WTC11 (cell line): ENCODE measurements around the gene SOS2.

Source experiments
- CTCF ChIP-seq: fragments of 200-600 bp; IDR thresholded peaks from 2 replicates; pipeline ENCODE4 v1.8.0; 2022; ENCODE audit warnings: antibody characterized with exemption
- ESRRA ChIP-seq: sonication (generic); formaldehyde crosslinking; IDR thresholded peaks from 2 replicates; pipeline ENCODE4 v1.8.1; 2022; ENCODE audit warnings: mild to moderate bottlenecking, missing genetic modification reagents, borderline replicate concordance
- MAX ChIP-seq: sonication (generic); formaldehyde crosslinking; IDR thresholded peaks from 2 replicates; pipeline ENCODE4 v1.8.0; 2022; ENCODE audit warnings: mild to moderate bottlenecking, missing genetic modification reagents
- MXD4 ChIP-seq: fragments of 250-450 bp; sonication (Bioruptor Pico); IDR thresholded peaks from 2 replicates; pipeline ENCODE4 v1.8.0; 2021; ENCODE audit warnings: mild to moderate bottlenecking, moderate library complexity, borderline replicate concordance
- NFE2L1 ChIP-seq: sonication (generic); formaldehyde crosslinking; IDR thresholded peaks from 2 replicates; pipeline ENCODE4 v1.8.1; 2023; ENCODE audit warnings: missing genetic modification reagents
- USF2 ChIP-seq: sonication (generic); formaldehyde crosslinking; IDR thresholded peaks from 2 replicates; pipeline ENCODE4 v1.8.1; 2023; ENCODE audit warnings: mild to moderate bottlenecking, missing genetic modification reagents, moderate library complexity
- ZMAT4 ChIP-seq: fragments of 250-450 bp; sonication (Bioruptor Pico); IDR thresholded peaks from 2 replicates; pipeline ENCODE4 v1.9.0; 2021; ENCODE audit warnings: mild to moderate bottlenecking
- ZNF138 ChIP-seq: sonication (generic); formaldehyde crosslinking; conservative IDR thresholded peaks from 2 replicates; pipeline ENCODE4 v1.8.1; 2022; ENCODE audit warnings: mild to moderate bottlenecking, moderate library complexity, missing genetic modification reagents

GRCh38 chr14:50237427-50237826 lies 6.0 kb upstream of the SOS2 start:
- TF ChIP-seq ZMAT4 (CRISPR knock-in tag): no peak
- TF ChIP-seq NFE2L1 (CRISPR knock-in tag): no peak
- TF ChIP-seq CTCF: no peak
- TF ChIP-seq MXD4 (CRISPR knock-in tag): no peak
- TF ChIP-seq USF2 (CRISPR knock-in tag): no peak
- TF ChIP-seq MAX (CRISPR knock-in tag): no peak
- no peak for TF ChIP-seq ESRRA (CRISPR knock-in tag)
- TF ChIP-seq ZNF138 (CRISPR knock-in tag): no peak
